ENCODE results near the gene MAP4K4. TPM values are rescaled to one million over a fixed set of nuclear protein-coding genes. Genes with fewer than 3 reads are reported as not detected.

The MAP4K4 gene
- total RNA-seq, 2 donors from 2014 or later, result 26.8 to 30.7 TPM

DNA sequence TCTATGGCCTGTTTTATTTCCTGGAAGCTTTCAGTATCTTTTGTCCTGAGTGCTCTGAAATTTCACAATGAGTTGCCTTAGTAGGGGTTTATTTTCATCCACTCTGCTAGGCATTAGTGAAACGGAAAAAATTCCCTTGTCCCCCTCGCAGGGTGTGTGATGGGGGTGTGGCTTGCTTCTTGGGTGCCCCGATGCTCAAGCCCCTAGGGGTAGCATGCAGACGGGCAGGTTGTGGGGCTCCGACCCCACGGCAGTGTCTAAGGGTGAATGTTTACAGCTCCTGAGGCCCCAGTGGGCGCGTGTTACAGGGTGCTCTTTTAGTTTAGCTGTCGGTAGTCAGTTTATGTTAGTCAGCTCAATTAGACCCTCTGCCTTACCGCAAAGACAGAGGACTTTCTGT, 32.2 kb upstream of the MAP4K4 start:
- DNase-seq, result no peak
- H3K9ac ChIP-seq (ENCODE audit: low read depth in 2 of 2, low read length in 2 of 2), result no peak overlapping the region
- intact Hi-C loops (cut with DNase I), result no loop called here

DNA sequence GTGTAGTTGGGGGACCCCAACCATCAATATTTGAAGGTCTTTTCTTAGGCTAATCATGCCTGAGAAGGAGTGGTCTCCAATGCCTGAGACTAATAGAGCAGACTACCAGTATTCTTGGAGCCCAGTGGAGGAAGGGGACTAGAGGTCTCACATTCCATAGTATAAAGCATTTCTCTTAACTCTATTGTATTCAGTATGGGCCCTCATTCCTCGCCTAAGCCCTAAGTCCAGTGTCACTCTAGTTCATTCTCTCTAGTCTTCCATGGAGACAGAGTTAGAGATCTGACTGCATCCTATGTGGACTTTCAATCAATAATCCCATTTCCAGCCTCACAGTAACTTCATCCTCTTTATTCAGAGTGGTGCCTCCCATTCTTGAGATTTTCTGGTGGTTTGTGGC, 29.7 kb upstream of the MAP4K4 start:
- intact Hi-C loops (cut with DNase I), result no loop called here

More for the DNA sequence above, 32.2 kb upstream of the MAP4K4 start:
- Histone ChIP-seq H3K27me3 (no peaks in the 10 kb centered on the region), H3K4me3 (no peak overlapping the region), H3K4me1 (no peaks in the 10 kb centered on the region), H3K9me3 (no peaks in the 10 kb centered on the region), H3K27ac (no peak overlapping the region), H3K36me3 (no peaks in the 10 kb centered on the region)
- TF ChIP-seq, protein P1, sequence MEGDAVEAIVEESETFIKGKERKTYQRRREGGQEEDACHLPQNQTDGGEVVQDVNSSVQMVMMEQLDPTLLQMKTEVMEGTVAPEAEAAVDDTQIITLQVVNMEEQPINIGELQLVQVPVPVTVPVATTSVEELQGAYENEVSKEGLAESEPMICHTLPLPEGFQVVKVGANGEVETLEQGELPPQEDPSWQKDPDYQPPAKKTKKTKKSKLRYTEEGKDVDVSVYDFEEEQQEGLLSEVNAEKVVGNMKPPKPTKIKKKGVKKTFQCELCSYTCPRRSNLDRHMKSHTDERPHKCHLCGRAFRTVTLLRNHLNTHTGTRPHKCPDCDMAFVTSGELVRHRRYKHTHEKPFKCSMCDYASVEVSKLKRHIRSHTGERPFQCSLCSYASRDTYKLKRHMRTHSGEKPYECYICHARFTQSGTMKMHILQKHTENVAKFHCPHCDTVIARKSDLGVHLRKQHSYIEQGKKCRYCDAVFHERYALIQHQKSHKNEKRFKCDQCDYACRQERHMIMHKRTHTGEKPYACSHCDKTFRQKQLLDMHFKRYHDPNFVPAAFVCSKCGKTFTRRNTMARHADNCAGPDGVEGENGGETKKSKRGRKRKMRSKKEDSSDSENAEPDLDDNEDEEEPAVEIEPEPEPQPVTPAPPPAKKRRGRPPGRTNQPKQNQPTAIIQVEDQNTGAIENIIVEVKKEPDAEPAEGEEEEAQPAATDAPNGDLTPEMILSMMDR (IDR thresholded peaks at IDR 0.05), result no peak

DNA sequence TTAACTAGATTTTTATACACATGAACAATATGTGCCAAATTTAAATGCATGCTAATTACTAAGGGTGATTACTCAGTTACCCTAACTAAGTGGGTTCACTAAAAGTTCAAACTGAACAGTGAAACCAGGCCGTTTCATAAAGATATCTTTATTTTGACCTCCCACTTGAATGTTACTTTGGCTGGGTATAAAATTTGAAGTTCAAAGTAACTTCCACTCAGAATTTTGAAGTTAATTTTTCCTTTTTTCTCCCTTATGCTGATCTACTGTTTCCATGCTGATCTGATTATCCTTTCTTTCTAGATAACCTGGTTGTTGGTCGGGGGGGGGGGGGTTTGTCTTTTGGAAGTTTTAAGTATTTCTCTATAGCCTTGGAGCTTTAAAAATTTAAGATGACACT, 25.5 kb upstream of the MAP4K4 start:
- Histone ChIP-seq H3K4me3 (no peak overlapping the region), H3K36me3 (no peaks in the 10 kb centered on the region), H3K9ac (ENCODE audit: low read depth in 2 of 2, low read length in 2 of 2) (no peak overlapping the region), H3K9me3 (no peaks in the 10 kb centered on the region), H3K4me1 (no peaks in the 10 kb centered on the region), H3K27ac (no peak overlapping the region), H3K27me3 (no peaks in the 10 kb centered on the region)
- no peak for DNase-seq
- intact Hi-C loops (cut with DNase I), result no loop called here
- TF ChIP-seq, protein P1 (IDR thresholded peaks at IDR 0.05), result no peak

More for the DNA sequence above, 29.7 kb upstream of the MAP4K4 start:
- no peak overlapping the region for H3K9ac ChIP-seq (ENCODE audit: low read depth in 2 of 2, low read length in 2 of 2)
- no peak overlapping the region for H3K4me3 ChIP-seq
- H3K27ac ChIP-seq, result no peak overlapping the region
- H3K4me1 ChIP-seq, result no peaks in the 10 kb centered on the region
- no peak for DNase-seq
- no peaks in the 10 kb centered on the region for H3K36me3 ChIP-seq
- no peaks in the 10 kb centered on the region for H3K27me3 ChIP-seq
- TF ChIP-seq, protein P1 (IDR thresholded peaks at IDR 0.05), result no peak
- H3K9me3 ChIP-seq, result no peaks in the 10 kb centered on the region

GRCh38 chr2:101673920-101674319, 23.6 kb upstream of the MAP4K4 start:
- intact Hi-C loops (cut with DNase I), result no loop called here
- no peak for DNase-seq
- H3K4me1 ChIP-seq, result no peaks in the 10 kb centered on the region
- H3K27me3 ChIP-seq, result no peaks in the 10 kb centered on the region
- no peak overlapping the region for H3K27ac ChIP-seq
- TF ChIP-seq, protein P1 (IDR thresholded peaks at IDR 0.05), result no peak
- no peak overlapping the region for H3K9ac ChIP-seq (ENCODE audit: low read depth in 2 of 2, low read length in 2 of 2)
- H3K9me3 ChIP-seq, result no peaks in the 10 kb centered on the region
- no peaks in the 10 kb centered on the region for H3K36me3 ChIP-seq
- no peak overlapping the region for H3K4me3 ChIP-seq

- no peak for DNase-seq
- Histone ChIP-seq H3K9me3 (no peaks in the 10 kb centered on the region), H3K9ac (ENCODE audit: low read depth in 2 of 2, low read length in 2 of 2) (no peak overlapping the region), H3K4me3 (no peak overlapping the region), H3K27ac (no peak overlapping the region), H3K27me3 (no peaks in the 10 kb centered on the region), H3K36me3 (no peaks in the 10 kb centered on the region), H3K4me1 (no peaks in the 10 kb centered on the region)
- intact Hi-C loops (cut with DNase I), result no loop called here
- TF ChIP-seq, protein P1 (IDR thresholded peaks at IDR 0.05), result no peak
These were observed 22.0 kb upstream of the MAP4K4 start for GRCh38 chr2:101675512-101675911.

DNA sequence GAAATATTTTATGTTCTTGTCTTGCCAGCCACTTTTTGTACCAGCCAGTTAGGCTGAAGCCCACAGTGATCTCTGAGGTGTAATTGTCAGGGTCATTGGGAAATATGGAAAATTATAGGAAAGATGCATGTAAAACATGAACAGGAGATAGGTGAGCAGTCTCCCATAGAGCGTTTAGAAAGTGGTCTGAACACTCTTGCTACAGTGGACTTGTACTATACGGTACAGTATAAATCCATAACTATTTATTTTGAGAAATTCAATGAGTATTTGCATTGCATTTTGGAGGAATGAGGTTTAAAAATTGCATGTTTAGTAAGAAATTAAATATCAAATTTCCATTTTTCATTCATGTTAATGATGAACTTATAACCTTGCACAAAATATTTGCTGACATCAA, 20.8 kb upstream of the MAP4K4 start:
- Histone ChIP-seq H3K27ac (no peak overlapping the region), H3K4me1 (no peaks in the 10 kb centered on the region), H3K4me3 (no peak overlapping the region), H3K27me3 (no peaks in the 10 kb centered on the region), H3K9me3 (no peaks in the 10 kb centered on the region), H3K9ac (ENCODE audit: low read depth in 2 of 2, low read length in 2 of 2) (no peak overlapping the region), H3K36me3 (no peaks in the 10 kb centered on the region)
- DNase-seq, result no peak
- intact Hi-C loops (cut with DNase I), result no loop called here
- TF ChIP-seq, protein P1 (IDR thresholded peaks at IDR 0.05), result no peak
